Transverse colon (tissue), 4 donors: ENCODE results near the gene PAX8. TPM values are rescaled to one million over a fixed set of nuclear protein-coding genes. Genes with fewer than 3 reads are reported as not detected.

Experiments
- DNase-seq: peaks from one replicate; pipeline ENCODE4 v3.0.0-alpha.2; 2019
- H3K27ac ChIP-seq, 4 donors: fragments of 200-600 bp; sonication (generic); 2 replicates each; pipeline ENCODE4 v1.5.1; 2016 to 2018; ENCODE audit warnings: inconsistent platforms in 4 of 4
- H3K27me3 ChIP-seq: fragments of 200-600 bp; sonication (generic); 2 replicates; pipeline ENCODE4 v1.5.1; 2017; ENCODE audit warnings: inconsistent platforms
- H3K36me3 ChIP-seq, 4 donors: fragments of 200-600 bp; sonication (generic); 2 replicates each; pipeline ENCODE4 v1.5.1; 2017 to 2019; ENCODE audit warnings: inconsistent platforms in 4 of 4
- H3K4me1 ChIP-seq, 4 donors: fragments of 200-600 bp; sonication (generic); 2 replicates each; pipeline ENCODE4 v1.5.1; 2017 to 2020; ENCODE audit warnings: inconsistent platforms in 4 of 4
- H3K4me3 ChIP-seq, 4 donors: fragments of 200-600 bp; sonication (generic); 1 replicate in 1 of 4; 2 replicates in 3 of 4; pipeline versions ENCODE4 v1.5.1 to v1.6.1; 2017 to 2019; ENCODE audit warnings: inconsistent platforms in 4 of 4
- H3K9me3 ChIP-seq, 2 donors: fragments of 200-600 bp; sonication (generic); 2 replicates each; pipeline ENCODE4 v1.5.1; 2017 to 2019; ENCODE audit warnings: inconsistent platforms in 2 of 2
- EP300 ChIP-seq: sonication (generic); formaldehyde crosslinking; IDR thresholded peaks from one replicate; pipeline ENCODE4 v1.6.1; 2017; ENCODE audit warnings: antibody characterized with exemption, low read depth
- POLR2A ChIP-seq: fragments of 450-650 bp; IDR thresholded peaks from one replicate; pipeline ENCODE4 v1.6.1; 2016; ENCODE audit warnings: antibody characterized with exemption, mild to moderate bottlenecking, moderate library complexity
- POLR2AphosphoS5 ChIP-seq, 3 donors: sonication (generic); formaldehyde crosslinking; IDR thresholded peaks; one replicate each; pipeline ENCODE4 v1.6.1; 2016; ENCODE audit warnings: antibody characterized with exemption in 3 of 3
- WGBS, 2 donors: methylation state at CpG; one replicate each; pipeline ENCODE4 v1.1.5; 2018; ENCODE audit warnings: low coverage in 1 of 2; 5-methylcytosine and 5-hydroxymethylcytosine counted together
- in situ Hi-C, 4 donors: fragments of 200-750 bp; cut with MboI; loops; one replicate each; pipeline versions ENCODE4 v1.15.0 to v1.15.1; 2017; ENCODE audit warnings: low sequenced_read_pairs in 3 of 4, low pct_ligation_motif_present in 1 of 4, low pct_unique_long_range_greater_than_20kb in 1 of 4
- intact Hi-C: fragments of 100-400 bp; cut with DNase I; formaldehyde crosslinking; loops from one replicate; pipeline ENCODE4 v1.15.1; 2023; ENCODE audit warnings: low total_unique reads
- total RNA-seq, 4 donors: library from RNA; depleted of rRNA; stranded (reverse); fragments of >200 nt; gene quantifications; one replicate each; pipeline ENCODE4 v1.1.0, GENCODE V29; 2016
- TF ChIP-seq, protein P1 (sequence below), 5 experiments: fragments of 200-600 bp in 3 of 5; fragments of 450-650 bp in 2 of 5; sonication (generic) in 3 of 5; IDR thresholded peaks; 1 replicate in 2 of 5; 2 replicates in 3 of 5; pipeline ENCODE4 v1.5.1; 2016 to 2017; ENCODE audit warnings: antibody characterized with exemption in 5 of 5, inconsistent platforms in 3 of 5, mild to moderate bottlenecking in 2 of 5, moderate library complexity in 1 of 5

Gene PAX8
- total RNA-seq, 4 donors from 2014 or later = 1.6 to 13.7 (median 8.3) TPM

DNA sequence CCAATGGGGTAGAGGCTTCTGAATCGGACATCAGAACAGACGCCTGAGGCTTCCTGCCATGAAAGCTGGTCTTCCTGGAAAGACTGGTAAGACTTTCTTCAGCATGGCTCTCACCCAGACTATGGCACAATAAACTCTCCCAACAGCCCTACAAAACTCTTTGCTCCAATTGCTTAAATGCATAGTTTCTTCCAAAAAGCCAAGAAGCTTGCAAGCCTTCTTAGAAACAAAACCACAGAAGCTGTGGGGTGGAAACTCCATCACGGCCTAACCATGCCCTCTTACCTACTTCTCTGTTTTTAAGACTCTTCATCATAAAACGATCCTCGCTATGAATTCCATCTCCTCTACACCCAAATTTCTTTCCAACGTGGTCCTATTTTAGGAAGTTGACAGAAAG, 48.2 kb downstream of the PAX8 start:
- DNase-seq = no peak
- in situ Hi-C loops (no loop called here), intact Hi-C loops (no loop called here)
- no peaks in the 10 kb centered on the region for H3K27me3 ChIP-seq
- peaks cover 0 to 5% (median 0%) of the 10 kb centered on the region in 4 donors for H3K4me1 ChIP-seq
- 35 to 54% methylated on average over 2 to 6 of the region's 6 CpGs for WGBS, 2 donors
- H3K27ac ChIP-seq = no peak overlapping the region
- H3K4me3 ChIP-seq = no peak overlapping the region
- H3K9me3 ChIP-seq = no peaks in the 10 kb centered on the region
- no peak for TF ChIP-seq EP300
- TF ChIP-seq, protein P1, sequence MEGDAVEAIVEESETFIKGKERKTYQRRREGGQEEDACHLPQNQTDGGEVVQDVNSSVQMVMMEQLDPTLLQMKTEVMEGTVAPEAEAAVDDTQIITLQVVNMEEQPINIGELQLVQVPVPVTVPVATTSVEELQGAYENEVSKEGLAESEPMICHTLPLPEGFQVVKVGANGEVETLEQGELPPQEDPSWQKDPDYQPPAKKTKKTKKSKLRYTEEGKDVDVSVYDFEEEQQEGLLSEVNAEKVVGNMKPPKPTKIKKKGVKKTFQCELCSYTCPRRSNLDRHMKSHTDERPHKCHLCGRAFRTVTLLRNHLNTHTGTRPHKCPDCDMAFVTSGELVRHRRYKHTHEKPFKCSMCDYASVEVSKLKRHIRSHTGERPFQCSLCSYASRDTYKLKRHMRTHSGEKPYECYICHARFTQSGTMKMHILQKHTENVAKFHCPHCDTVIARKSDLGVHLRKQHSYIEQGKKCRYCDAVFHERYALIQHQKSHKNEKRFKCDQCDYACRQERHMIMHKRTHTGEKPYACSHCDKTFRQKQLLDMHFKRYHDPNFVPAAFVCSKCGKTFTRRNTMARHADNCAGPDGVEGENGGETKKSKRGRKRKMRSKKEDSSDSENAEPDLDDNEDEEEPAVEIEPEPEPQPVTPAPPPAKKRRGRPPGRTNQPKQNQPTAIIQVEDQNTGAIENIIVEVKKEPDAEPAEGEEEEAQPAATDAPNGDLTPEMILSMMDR (IDR thresholded peaks at IDR 0.05) = no peak
- TF ChIP-seq POLR2A = no peak
- TF ChIP-seq POLR2AphosphoS5 (IDR thresholded peaks at IDR 0.05) = no peak
- no peaks in the 10 kb centered on the region for H3K36me3 ChIP-seq

- H3K4me3 ChIP-seq = no peak overlapping the region
- TF ChIP-seq, protein P1 (IDR thresholded peaks at IDR 0.05) = no peak
- no peak for TF ChIP-seq EP300
- no peak for TF ChIP-seq POLR2A
- no peak for TF ChIP-seq POLR2AphosphoS5 (IDR thresholded peaks at IDR 0.05)
- DNase-seq = no peak
- H3K4me1 ChIP-seq = peaks cover 0 to 5% (median 0%) of the 10 kb centered on the region in 4 donors
- WGBS, 2 donors = 38 to 77% methylated on average over 2 to 3 of the region's 3 CpGs
- H3K27me3 ChIP-seq = no peaks in the 10 kb centered on the region
- no peaks in the 10 kb centered on the region for H3K9me3 ChIP-seq
- H3K36me3 ChIP-seq = no peaks in the 10 kb centered on the region
- in situ Hi-C loops (no loop called here), intact Hi-C loops (no loop called here)
- no peak overlapping the region for H3K27ac ChIP-seq
Measured at GRCh38 chr2:113229795-113230194, 48.9 kb downstream of the PAX8 start.

DNA sequence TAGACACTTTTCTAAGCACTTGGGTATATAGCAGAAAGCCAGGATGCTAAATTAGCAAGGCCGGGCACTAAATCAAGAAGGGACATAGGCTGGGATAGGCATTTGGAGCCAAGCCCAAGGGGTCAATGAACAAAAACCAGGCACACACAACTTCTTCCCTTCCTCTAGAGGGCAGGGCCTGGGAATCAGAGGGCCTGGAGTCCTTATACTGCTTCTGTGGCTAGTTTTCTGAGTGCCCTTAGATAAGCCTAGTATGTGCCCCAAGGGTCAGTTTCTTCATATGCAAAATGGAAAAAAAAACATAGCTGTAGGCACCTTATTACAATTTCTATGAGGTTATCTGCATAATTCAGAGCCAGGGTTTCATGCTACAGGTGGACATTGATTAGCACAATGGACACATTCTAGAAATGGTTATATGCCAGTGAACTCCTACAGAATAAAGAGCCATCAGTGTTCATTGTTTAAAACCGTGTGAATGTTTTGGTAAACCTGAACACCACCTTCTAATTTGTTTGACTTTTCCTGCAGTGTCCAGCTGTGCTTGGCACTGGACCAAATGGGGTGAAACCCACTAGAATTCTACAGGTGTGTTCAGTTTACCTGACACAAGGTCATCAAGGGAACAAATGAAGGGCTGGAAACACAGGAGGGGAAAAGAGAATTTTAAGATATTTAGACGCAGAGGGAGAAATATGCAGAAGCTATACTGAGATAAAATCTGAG, 49.6 kb downstream of the PAX8 start:
- no peak for DNase-seq

DNA sequence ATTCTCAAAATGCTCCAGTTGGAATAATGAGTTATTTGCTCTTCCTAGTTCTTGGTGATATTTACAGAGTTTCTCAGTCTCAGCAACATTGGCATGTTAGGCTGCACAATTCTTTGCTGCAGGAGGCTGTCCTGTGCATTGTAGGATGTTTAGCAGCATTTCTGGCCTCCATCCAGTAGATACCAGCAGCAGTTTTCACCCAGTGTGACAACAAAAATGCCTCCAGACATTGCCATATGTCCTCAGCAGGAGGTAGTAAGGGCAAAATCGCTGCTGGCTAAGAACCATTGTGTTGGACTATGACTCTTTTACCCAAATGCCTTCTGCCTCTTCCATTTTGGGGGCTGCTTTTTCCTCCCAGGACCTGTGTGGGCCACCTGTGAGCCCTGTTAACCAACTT, 50.4 kb downstream of the PAX8 start:
- TF ChIP-seq POLR2AphosphoS5 (IDR thresholded peaks at IDR 0.05) = no peak
- DNase-seq = no peak
- H3K36me3 ChIP-seq = no peaks in the 10 kb centered on the region
- no peak overlapping the region for H3K4me3 ChIP-seq
- no peaks in the 10 kb centered on the region for H3K27me3 ChIP-seq
- peaks cover 0 to 5% (median 0%) of the 10 kb centered on the region in 4 donors for H3K4me1 ChIP-seq
- in situ Hi-C loops = no loop called here
- no peak overlapping the region for H3K27ac ChIP-seq
- no peaks in the 10 kb centered on the region for H3K9me3 ChIP-seq
- intact Hi-C loops = no loop called here
- WGBS, 2 donors = 84% methylated on average over 1 of the region's 1 CpG; no CpG with 5 or more reads in 1 of the 2 donors

More for the DNA sequence above, 49.6 kb downstream of the PAX8 start:
- H3K4me3 ChIP-seq = no peak overlapping the region
- intact Hi-C loops (no loop called here), in situ Hi-C loops (no loop called here)
- H3K9me3 ChIP-seq = no peaks in the 10 kb centered on the region
- no peak for TF ChIP-seq POLR2AphosphoS5 (IDR thresholded peaks at IDR 0.05)
- no peak for TF ChIP-seq POLR2A
- TF ChIP-seq EP300 = no peak
- TF ChIP-seq, protein P1 (IDR thresholded peaks at IDR 0.05) = no peak
- H3K27ac ChIP-seq = no peak overlapping the region
- H3K4me1 ChIP-seq = peaks cover 0 to 5% (median 0%) of the 10 kb centered on the region in 4 donors
- no peaks in the 10 kb centered on the region for H3K27me3 ChIP-seq
- no peaks in the 10 kb centered on the region for H3K36me3 ChIP-seq
- WGBS, 2 donors = 47 to 79% methylated on average over 2 to 3 of the region's 3 CpGs

- no peaks in the 10 kb centered on the region for H3K36me3 ChIP-seq
- no peak for TF ChIP-seq EP300
- TF ChIP-seq, protein P1 (IDR thresholded peaks at IDR 0.05) = no peak
- no peak for TF ChIP-seq POLR2A
- TF ChIP-seq POLR2AphosphoS5 (IDR thresholded peaks at IDR 0.05) = no peak
- DNase-seq = no peak
- peaks cover 0 to 5% (median 0%) of the 10 kb centered on the region in 4 donors for H3K4me1 ChIP-seq
- in situ Hi-C loops (no loop called here), intact Hi-C loops (no loop called here)
- H3K4me3 ChIP-seq = no peak overlapping the region
- no peaks in the 10 kb centered on the region for H3K9me3 ChIP-seq
- no peaks in the 10 kb centered on the region for H3K27me3 ChIP-seq
- 76 to 100% methylated on average over 1 to 3 of the region's 3 CpGs for WGBS, 2 donors
- no peak overlapping the region for H3K27ac ChIP-seq
Measured at GRCh38 chr2:113227698-113228097, 51.0 kb downstream of the PAX8 start.
